Measurements from ENCODE around the gene TMEM171. TPM values are rescaled to one million over a fixed set of nuclear protein-coding genes. Genes with fewer than 3 reads are reported as not detected.

TMEM171 gene
- total RNA-seq (2012; rRNA removed), result 6.1 and 7.2 TPM in 2 replicates

GRCh38 chr5:73120222-73121118 is at the start of gene TMEM171:
Gene TMEM171, plus strand, starts transcription at chr5:73120575. Its CDS starts 2,799 bp downstream, at chr5:73123374.
- Histone ChIP-seq H3K9me3 (replicated peaks; ENCODE audit: low read length) (no peaks in the 10 kb centered on the region), H3K27me3 (ENCODE audit: control insufficient read depth, insufficient read depth, low read length) (no peaks in the 10 kb centered on the region), H3K9ac (ENCODE audit: low read depth, low read length) (peak within 1 kb of the TSS; percentile 70), H3K4me3 (ENCODE audit: low read length) (peak within 1 kb of the TSS; percentile 85), H3K4me1 (ENCODE audit: control insufficient read depth, insufficient read depth, low read length) (peaks cover 65% of the 10 kb centered on the region), H3K4me2 (ENCODE audit: low read length) (peak within 1 kb of the TSS; percentile 83), H3K36me3 (ENCODE audit: insufficient read depth, low read length) (peaks cover 16% of the 10 kb centered on the region)

GRCh38 chr5:73081093-73081492 is 39.3 kb upstream of the TMEM171 start:
- Histone ChIP-seq H3K27me3 (ENCODE audit: control insufficient read depth, insufficient read depth, low read length) (no peaks in the 10 kb centered on the region), H3K4me1 (ENCODE audit: control insufficient read depth, insufficient read depth, low read length) (no peaks in the 10 kb centered on the region), H3K9me3 (replicated peaks; ENCODE audit: low read length) (no peaks in the 10 kb centered on the region), H3K4me3 (ENCODE audit: low read length) (no peak overlapping the region), H3K4me2 (ENCODE audit: low read length) (no peak overlapping the region), H3K9ac (ENCODE audit: low read depth, low read length) (no peak overlapping the region), H3K36me3 (ENCODE audit: insufficient read depth, low read length) (peaks cover 17% of the 10 kb centered on the region)

GRCh38 chr5:73088026-73088425 is 32.3 kb upstream of the TMEM171 start:
- no peak overlapping the region for H3K9ac ChIP-seq (ENCODE audit: low read depth, low read length)
- no peak overlapping the region for H3K4me2 ChIP-seq (ENCODE audit: low read length)
- H3K4me1 ChIP-seq (ENCODE audit: control insufficient read depth, insufficient read depth, low read length), result peaks cover 9% of the 10 kb centered on the region
- H3K36me3 ChIP-seq (ENCODE audit: insufficient read depth, low read length), result peaks cover 4% of the 10 kb centered on the region
- H3K27me3 ChIP-seq (ENCODE audit: control insufficient read depth, insufficient read depth, low read length), result no peaks in the 10 kb centered on the region
- no peak overlapping the region for H3K4me3 ChIP-seq (ENCODE audit: low read length)
- H3K9me3 ChIP-seq (replicated peaks; ENCODE audit: low read length), result no peaks in the 10 kb centered on the region

GRCh38 chr5:73093943-73094342 is 26.4 kb upstream of the TMEM171 start:
- Histone ChIP-seq H3K36me3 (ENCODE audit: insufficient read depth, low read length) (no peaks in the 10 kb centered on the region), H3K27me3 (ENCODE audit: control insufficient read depth, insufficient read depth, low read length) (no peaks in the 10 kb centered on the region), H3K4me1 (ENCODE audit: control insufficient read depth, insufficient read depth, low read length) (peaks cover 13% of the 10 kb centered on the region), H3K4me2 (ENCODE audit: low read length) (peak overlapping the region; percentile 21), H3K9me3 (replicated peaks; ENCODE audit: low read length) (no peaks in the 10 kb centered on the region), H3K4me3 (ENCODE audit: low read length) (no peak overlapping the region), H3K9ac (ENCODE audit: low read depth, low read length) (no peak overlapping the region)

- Histone ChIP-seq H3K4me1 (ENCODE audit: control insufficient read depth, insufficient read depth, low read length) (peaks cover 13% of the 10 kb centered on the region), H3K36me3 (ENCODE audit: insufficient read depth, low read length) (no peaks in the 10 kb centered on the region), H3K27me3 (ENCODE audit: control insufficient read depth, insufficient read depth, low read length) (no peaks in the 10 kb centered on the region), H3K4me2 (ENCODE audit: low read length) (peak overlapping the region; percentile 21), H3K9me3 (replicated peaks; ENCODE audit: low read length) (no peaks in the 10 kb centered on the region), H3K9ac (ENCODE audit: low read depth, low read length) (no peak overlapping the region), H3K4me3 (ENCODE audit: low read length) (no peak overlapping the region)
Observed at GRCh38 chr5:73094415-73094814, 26.0 kb upstream of the TMEM171 start.

- H3K36me3 ChIP-seq (ENCODE audit: insufficient read depth, low read length), result no peaks in the 10 kb centered on the region
- H3K9me3 ChIP-seq (replicated peaks; ENCODE audit: low read length), result no peaks in the 10 kb centered on the region
- H3K4me3 ChIP-seq (ENCODE audit: low read length), result no peak overlapping the region
- no peaks in the 10 kb centered on the region for H3K27me3 ChIP-seq (ENCODE audit: control insufficient read depth, insufficient read depth, low read length)
- no peak overlapping the region for H3K4me2 ChIP-seq (ENCODE audit: low read length)
- H3K9ac ChIP-seq (ENCODE audit: low read depth, low read length), result no peak overlapping the region
- peaks cover 13% of the 10 kb centered on the region for H3K4me1 ChIP-seq (ENCODE audit: control insufficient read depth, insufficient read depth, low read length)
Observed at GRCh38 chr5:73095564-73096238, 24.7 kb upstream of the TMEM171 start.

- Histone ChIP-seq H3K27me3 (ENCODE audit: control insufficient read depth, insufficient read depth, low read length) (no peaks in the 10 kb centered on the region), H3K36me3 (ENCODE audit: insufficient read depth, low read length) (no peaks in the 10 kb centered on the region), H3K9me3 (replicated peaks; ENCODE audit: low read length) (no peaks in the 10 kb centered on the region), H3K4me2 (ENCODE audit: low read length) (no peak overlapping the region), H3K4me1 (ENCODE audit: control insufficient read depth, insufficient read depth, low read length) (peaks cover 13% of the 10 kb centered on the region), H3K9ac (ENCODE audit: low read depth, low read length) (no peak overlapping the region), H3K4me3 (ENCODE audit: low read length) (no peak overlapping the region)
Observed at GRCh38 chr5:73096239-73096575, 24.2 kb upstream of the TMEM171 start.

GRCh38 chr5:73097740-73098139 is 22.6 kb upstream of the TMEM171 start:
- H3K27me3 ChIP-seq (ENCODE audit: control insufficient read depth, insufficient read depth, low read length), result no peaks in the 10 kb centered on the region
- no peaks in the 10 kb centered on the region for H3K9me3 ChIP-seq (replicated peaks; ENCODE audit: low read length)
- H3K4me1 ChIP-seq (ENCODE audit: control insufficient read depth, insufficient read depth, low read length), result peaks cover 13% of the 10 kb centered on the region
- no peaks in the 10 kb centered on the region for H3K36me3 ChIP-seq (ENCODE audit: insufficient read depth, low read length)
- H3K9ac ChIP-seq (ENCODE audit: low read depth, low read length), result no peak overlapping the region
- H3K4me2 ChIP-seq (ENCODE audit: low read length), result no peak overlapping the region
- H3K4me3 ChIP-seq (ENCODE audit: low read length), result no peak overlapping the region

GRCh38 chr5:73100109-73100508 is 20.3 kb upstream of the TMEM171 start:
- no peak overlapping the region for H3K4me3 ChIP-seq (ENCODE audit: low read length)

GRCh38 chr5:73103870-73104299 is 16.5 kb upstream of the TMEM171 start:
- H3K4me1 ChIP-seq (ENCODE audit: control insufficient read depth, insufficient read depth, low read length), result no peaks in the 10 kb centered on the region
- H3K4me2 ChIP-seq (ENCODE audit: low read length), result no peak overlapping the region
- no peaks in the 10 kb centered on the region for H3K27me3 ChIP-seq (ENCODE audit: control insufficient read depth, insufficient read depth, low read length)
- H3K4me3 ChIP-seq (ENCODE audit: low read length), result no peak overlapping the region
- H3K9me3 ChIP-seq (replicated peaks; ENCODE audit: low read length), result no peaks in the 10 kb centered on the region
- H3K36me3 ChIP-seq (ENCODE audit: insufficient read depth, low read length), result no peaks in the 10 kb centered on the region
- no peak overlapping the region for H3K9ac ChIP-seq (ENCODE audit: low read depth, low read length)

More at GRCh38 chr5:73100109-73100508, 20.3 kb upstream of the TMEM171 start:
- no peaks in the 10 kb centered on the region for H3K4me1 ChIP-seq (ENCODE audit: control insufficient read depth, insufficient read depth, low read length)
- no peak overlapping the region for H3K9ac ChIP-seq (ENCODE audit: low read depth, low read length)
- H3K9me3 ChIP-seq (replicated peaks; ENCODE audit: low read length), result no peaks in the 10 kb centered on the region
- H3K4me2 ChIP-seq (ENCODE audit: low read length), result no peak overlapping the region
- H3K27me3 ChIP-seq (ENCODE audit: control insufficient read depth, insufficient read depth, low read length), result no peaks in the 10 kb centered on the region
- H3K36me3 ChIP-seq (ENCODE audit: insufficient read depth, low read length), result no peaks in the 10 kb centered on the region

GRCh38 chr5:73104326-73104725 is 16.0 kb upstream of the TMEM171 start:
- no peak overlapping the region for H3K4me2 ChIP-seq (ENCODE audit: low read length)
- no peaks in the 10 kb centered on the region for H3K4me1 ChIP-seq (ENCODE audit: control insufficient read depth, insufficient read depth, low read length)
- H3K9me3 ChIP-seq (replicated peaks; ENCODE audit: low read length), result no peaks in the 10 kb centered on the region
- H3K4me3 ChIP-seq (ENCODE audit: low read length), result no peak overlapping the region
- H3K27me3 ChIP-seq (ENCODE audit: control insufficient read depth, insufficient read depth, low read length), result no peaks in the 10 kb centered on the region
- H3K36me3 ChIP-seq (ENCODE audit: insufficient read depth, low read length), result no peaks in the 10 kb centered on the region
- H3K9ac ChIP-seq (ENCODE audit: low read depth, low read length), result no peak overlapping the region
